K562 (cell line): Measurements from ENCODE around the gene POLR3E. TPM values are rescaled to one million over a fixed set of nuclear protein-coding genes. Genes with fewer than 3 reads are reported as not detected.
A peak's percentile ranks its signal among the peaks of the same experiment; 100 is the strongest.

ENCODE experiments used
- MEIS2 ChIP-seq: fragments of 450-650 bp; IDR thresholded peaks from 2 replicates; pipeline ENCODE4 v1.6.1; 2014; ENCODE audit warnings: mild to moderate bottlenecking; ENCODE audit not compliant: partially characterized antibody
- PTRF ChIP-seq: fragments of 450-650 bp; IDR thresholded peaks from 2 replicates; pipeline ENCODE4 v1.6.1; 2016; ENCODE audit warnings: mild to moderate bottlenecking, missing genetic modification characterization, missing compliant biosample characterization
- ZKSCAN8 ChIP-seq: fragments of 200-800 bp; sonication (Bioruptor generic); IDR thresholded peaks from 2 replicates; pipeline ENCODE4 v1.6.1; 2016; ENCODE audit warnings: missing genetic modification characterization, missing compliant biosample characterization
- polyA plus RNA-seq, 8 experiments: library from polyadenylated mRNA; depleted of rRNA in 4 of 8; stranded (reverse) in 5 of 8; unstranded in 3 of 8; fragments of >200 nt; fragmentation: Nextera tagmentation in 2 of 8; fragmentation: Illumina TruSeq in 1 of 8; extraction: Ambion mirVana in 2 of 8; extraction: Trizol in 1 of 8; gene quantifications; 2 replicates each; pipeline versions ENCODE4 v1.2.1 to v1.2.3, GENCODE V29; 2011 to 2014; ENCODE audit warnings: inconsistent platforms in 1 of 8, missing spikeins in 1 of 8
- total RNA-seq, 7 experiments: library from RNA; depleted of rRNA in 6 of 7; stranded (reverse); fragments of >200 nt in 6 of 7; fragmentation: Illumina TruSeq in 2 of 7; extraction: Trizol in 2 of 7; gene quantifications; 2 replicates each; pipeline versions ENCODE4 v1.2.1 to v1.2.3, GENCODE V29; 2011 to 2021; ENCODE audit warnings: low replicate concordance in 1 of 7
- TF ChIP-seq, protein P1 (sequence below): fragments of 450-650 bp; IDR thresholded peaks from 2 replicates; pipeline ENCODE4 v1.6.1; 2016; ENCODE audit warnings: mild to moderate bottlenecking, moderate library complexity
- TF ChIP-seq, protein P2 (sequence below): sonication (generic); formaldehyde crosslinking; IDR thresholded peaks from 2 replicates; pipeline ENCODE4 v1.8.1; 2023; ENCODE audit warnings: mild to moderate bottlenecking, missing genetic modification reagents, moderate library complexity
- TF ChIP-seq, protein P3 (sequence below): fragments of 450-650 bp; IDR thresholded peaks from 2 replicates; pipeline ENCODE4 v1.6.1; 2017; ENCODE audit warnings: mild to moderate bottlenecking, moderate library complexity
- TF ChIP-seq, protein P4 (sequence below): fragments of 200-800 bp; sonication (Bioruptor generic); IDR thresholded peaks from 2 replicates; pipeline ENCODE4 v1.6.1; 2016; ENCODE audit warnings: missing genetic modification characterization, missing compliant biosample characterization

Gene POLR3E
- total and polyA plus RNA-seq, 9 of the 15 experiments (the other 6 are each of a cell fraction or from before 2014, with no cell fraction given): 17.7 to 151 (median 82.6) TPM

DNA sequence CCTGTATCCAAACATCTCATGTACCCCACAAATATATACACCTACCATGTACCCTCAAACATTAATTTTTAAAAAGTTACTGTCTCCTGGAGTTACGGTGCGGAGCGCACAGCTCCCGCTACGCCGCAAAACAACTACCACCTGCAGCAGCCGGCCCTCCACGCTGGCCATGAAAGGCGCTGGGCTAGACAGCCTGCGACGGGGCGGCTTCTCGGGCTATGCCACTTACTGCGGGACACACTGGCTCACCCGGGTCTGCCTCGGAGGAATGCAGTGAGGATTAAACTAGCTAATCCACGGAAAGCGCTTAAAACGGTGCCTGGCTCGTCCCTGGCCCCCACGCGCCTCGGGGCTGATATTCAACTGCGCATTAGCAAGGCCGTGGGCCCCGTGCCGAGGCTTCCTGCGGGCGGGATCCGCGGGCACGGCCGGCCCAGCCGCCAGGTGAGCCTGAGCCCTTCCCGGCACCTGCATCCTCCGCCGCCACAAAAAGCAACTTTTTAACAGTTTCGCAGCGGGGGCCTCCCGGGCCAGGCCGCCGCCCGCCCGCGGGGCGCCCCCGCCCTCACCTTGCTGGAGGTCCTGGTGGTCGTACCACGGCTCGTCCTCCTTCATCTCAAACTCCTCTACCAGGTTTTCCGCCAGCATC lies 76.6 kb downstream of the POLR3E start (continued):
- TF ChIP-seq, protein P1, sequence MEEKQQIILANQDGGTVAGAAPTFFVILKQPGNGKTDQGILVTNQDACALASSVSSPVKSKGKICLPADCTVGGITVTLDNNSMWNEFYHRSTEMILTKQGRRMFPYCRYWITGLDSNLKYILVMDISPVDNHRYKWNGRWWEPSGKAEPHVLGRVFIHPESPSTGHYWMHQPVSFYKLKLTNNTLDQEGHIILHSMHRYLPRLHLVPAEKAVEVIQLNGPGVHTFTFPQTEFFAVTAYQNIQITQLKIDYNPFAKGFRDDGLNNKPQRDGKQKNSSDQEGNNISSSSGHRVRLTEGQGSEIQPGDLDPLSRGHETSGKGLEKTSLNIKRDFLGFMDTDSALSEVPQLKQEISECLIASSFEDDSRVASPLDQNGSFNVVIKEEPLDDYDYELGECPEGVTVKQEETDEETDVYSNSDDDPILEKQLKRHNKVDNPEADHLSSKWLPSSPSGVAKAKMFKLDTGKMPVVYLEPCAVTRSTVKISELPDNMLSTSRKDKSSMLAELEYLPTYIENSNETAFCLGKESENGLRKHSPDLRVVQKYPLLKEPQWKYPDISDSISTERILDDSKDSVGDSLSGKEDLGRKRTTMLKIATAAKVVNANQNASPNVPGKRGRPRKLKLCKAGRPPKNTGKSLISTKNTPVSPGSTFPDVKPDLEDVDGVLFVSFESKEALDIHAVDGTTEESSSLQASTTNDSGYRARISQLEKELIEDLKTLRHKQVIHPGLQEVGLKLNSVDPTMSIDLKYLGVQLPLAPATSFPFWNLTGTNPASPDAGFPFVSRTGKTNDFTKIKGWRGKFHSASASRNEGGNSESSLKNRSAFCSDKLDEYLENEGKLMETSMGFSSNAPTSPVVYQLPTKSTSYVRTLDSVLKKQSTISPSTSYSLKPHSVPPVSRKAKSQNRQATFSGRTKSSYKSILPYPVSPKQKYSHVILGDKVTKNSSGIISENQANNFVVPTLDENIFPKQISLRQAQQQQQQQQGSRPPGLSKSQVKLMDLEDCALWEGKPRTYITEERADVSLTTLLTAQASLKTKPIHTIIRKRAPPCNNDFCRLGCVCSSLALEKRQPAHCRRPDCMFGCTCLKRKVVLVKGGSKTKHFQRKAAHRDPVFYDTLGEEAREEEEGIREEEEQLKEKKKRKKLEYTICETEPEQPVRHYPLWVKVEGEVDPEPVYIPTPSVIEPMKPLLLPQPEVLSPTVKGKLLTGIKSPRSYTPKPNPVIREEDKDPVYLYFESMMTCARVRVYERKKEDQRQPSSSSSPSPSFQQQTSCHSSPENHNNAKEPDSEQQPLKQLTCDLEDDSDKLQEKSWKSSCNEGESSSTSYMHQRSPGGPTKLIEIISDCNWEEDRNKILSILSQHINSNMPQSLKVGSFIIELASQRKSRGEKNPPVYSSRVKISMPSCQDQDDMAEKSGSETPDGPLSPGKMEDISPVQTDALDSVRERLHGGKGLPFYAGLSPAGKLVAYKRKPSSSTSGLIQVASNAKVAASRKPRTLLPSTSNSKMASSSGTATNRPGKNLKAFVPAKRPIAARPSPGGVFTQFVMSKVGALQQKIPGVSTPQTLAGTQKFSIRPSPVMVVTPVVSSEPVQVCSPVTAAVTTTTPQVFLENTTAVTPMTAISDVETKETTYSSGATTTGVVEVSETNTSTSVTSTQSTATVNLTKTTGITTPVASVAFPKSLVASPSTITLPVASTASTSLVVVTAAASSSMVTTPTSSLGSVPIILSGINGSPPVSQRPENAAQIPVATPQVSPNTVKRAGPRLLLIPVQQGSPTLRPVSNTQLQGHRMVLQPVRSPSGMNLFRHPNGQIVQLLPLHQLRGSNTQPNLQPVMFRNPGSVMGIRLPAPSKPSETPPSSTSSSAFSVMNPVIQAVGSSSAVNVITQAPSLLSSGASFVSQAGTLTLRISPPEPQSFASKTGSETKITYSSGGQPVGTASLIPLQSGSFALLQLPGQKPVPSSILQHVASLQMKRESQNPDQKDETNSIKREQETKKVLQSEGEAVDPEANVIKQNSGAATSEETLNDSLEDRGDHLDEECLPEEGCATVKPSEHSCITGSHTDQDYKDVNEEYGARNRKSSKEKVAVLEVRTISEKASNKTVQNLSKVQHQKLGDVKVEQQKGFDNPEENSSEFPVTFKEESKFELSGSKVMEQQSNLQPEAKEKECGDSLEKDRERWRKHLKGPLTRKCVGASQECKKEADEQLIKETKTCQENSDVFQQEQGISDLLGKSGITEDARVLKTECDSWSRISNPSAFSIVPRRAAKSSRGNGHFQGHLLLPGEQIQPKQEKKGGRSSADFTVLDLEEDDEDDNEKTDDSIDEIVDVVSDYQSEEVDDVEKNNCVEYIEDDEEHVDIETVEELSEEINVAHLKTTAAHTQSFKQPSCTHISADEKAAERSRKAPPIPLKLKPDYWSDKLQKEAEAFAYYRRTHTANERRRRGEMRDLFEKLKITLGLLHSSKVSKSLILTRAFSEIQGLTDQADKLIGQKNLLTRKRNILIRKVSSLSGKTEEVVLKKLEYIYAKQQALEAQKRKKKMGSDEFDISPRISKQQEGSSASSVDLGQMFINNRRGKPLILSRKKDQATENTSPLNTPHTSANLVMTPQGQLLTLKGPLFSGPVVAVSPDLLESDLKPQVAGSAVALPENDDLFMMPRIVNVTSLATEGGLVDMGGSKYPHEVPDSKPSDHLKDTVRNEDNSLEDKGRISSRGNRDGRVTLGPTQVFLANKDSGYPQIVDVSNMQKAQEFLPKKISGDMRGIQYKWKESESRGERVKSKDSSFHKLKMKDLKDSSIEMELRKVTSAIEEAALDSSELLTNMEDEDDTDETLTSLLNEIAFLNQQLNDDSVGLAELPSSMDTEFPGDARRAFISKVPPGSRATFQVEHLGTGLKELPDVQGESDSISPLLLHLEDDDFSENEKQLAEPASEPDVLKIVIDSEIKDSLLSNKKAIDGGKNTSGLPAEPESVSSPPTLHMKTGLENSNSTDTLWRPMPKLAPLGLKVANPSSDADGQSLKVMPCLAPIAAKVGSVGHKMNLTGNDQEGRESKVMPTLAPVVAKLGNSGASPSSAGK: peak; percentile 95
- TF ChIP-seq, protein P2, sequence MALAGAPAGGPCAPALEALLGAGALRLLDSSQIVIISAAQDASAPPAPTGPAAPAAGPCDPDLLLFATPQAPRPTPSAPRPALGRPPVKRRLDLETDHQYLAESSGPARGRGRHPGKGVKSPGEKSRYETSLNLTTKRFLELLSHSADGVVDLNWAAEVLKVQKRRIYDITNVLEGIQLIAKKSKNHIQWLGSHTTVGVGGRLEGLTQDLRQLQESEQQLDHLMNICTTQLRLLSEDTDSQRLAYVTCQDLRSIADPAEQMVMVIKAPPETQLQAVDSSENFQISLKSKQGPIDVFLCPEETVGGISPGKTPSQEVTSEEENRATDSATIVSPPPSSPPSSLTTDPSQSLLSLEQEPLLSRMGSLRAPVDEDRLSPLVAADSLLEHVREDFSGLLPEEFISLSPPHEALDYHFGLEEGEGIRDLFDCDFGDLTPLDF (CRISPR knock-in tag): 0 out of 2 replicates have a peak, but pooled peaks have one; percentile 39
- TF ChIP-seq, protein P3, sequence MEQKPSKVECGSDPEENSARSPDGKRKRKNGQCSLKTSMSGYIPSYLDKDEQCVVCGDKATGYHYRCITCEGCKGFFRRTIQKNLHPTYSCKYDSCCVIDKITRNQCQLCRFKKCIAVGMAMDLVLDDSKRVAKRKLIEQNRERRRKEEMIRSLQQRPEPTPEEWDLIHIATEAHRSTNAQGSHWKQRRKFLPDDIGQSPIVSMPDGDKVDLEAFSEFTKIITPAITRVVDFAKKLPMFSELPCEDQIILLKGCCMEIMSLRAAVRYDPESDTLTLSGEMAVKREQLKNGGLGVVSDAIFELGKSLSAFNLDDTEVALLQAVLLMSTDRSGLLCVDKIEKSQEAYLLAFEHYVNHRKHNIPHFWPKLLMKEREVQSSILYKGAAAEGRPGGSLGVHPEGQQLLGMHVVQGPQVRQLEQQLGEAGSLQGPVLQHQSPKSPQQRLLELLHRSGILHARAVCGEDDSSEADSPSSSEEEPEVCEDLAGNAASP: no peak
- no peak for TF ChIP-seq MEIS2
- no peak for TF ChIP-seq ZKSCAN8 (CRISPR knock-in tag)
- TF ChIP-seq, protein P4, sequence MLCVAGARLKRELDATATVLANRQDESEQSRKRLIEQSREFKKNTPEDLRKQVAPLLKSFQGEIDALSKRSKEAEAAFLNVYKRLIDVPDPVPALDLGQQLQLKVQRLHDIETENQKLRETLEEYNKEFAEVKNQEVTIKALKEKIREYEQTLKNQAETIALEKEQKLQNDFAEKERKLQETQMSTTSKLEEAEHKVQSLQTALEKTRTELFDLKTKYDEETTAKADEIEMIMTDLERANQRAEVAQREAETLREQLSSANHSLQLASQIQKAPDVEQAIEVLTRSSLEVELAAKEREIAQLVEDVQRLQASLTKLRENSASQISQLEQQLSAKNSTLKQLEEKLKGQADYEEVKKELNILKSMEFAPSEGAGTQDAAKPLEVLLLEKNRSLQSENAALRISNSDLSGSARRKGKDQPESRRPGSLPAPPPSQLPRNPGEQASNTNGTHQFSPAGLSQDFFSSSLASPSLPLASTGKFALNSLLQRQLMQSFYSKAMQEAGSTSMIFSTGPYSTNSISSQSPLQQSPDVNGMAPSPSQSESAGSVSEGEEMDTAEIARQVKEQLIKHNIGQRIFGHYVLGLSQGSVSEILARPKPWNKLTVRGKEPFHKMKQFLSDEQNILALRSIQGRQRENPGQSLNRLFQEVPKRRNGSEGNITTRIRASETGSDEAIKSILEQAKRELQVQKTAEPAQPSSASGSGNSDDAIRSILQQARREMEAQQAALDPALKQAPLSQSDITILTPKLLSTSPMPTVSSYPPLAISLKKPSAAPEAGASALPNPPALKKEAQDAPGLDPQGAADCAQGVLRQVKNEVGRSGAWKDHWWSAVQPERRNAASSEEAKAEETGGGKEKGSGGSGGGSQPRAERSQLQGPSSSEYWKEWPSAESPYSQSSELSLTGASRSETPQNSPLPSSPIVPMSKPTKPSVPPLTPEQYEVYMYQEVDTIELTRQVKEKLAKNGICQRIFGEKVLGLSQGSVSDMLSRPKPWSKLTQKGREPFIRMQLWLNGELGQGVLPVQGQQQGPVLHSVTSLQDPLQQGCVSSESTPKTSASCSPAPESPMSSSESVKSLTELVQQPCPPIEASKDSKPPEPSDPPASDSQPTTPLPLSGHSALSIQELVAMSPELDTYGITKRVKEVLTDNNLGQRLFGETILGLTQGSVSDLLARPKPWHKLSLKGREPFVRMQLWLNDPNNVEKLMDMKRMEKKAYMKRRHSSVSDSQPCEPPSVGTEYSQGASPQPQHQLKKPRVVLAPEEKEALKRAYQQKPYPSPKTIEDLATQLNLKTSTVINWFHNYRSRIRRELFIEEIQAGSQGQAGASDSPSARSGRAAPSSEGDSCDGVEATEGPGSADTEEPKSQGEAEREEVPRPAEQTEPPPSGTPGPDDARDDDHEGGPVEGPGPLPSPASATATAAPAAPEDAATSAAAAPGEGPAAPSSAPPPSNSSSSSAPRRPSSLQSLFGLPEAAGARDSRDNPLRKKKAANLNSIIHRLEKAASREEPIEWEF (CRISPR knock-in tag): no peak
- TF ChIP-seq PTRF: no peak
